Upper lobe of left lung (tissue), 4 donors: ENCODE results near the gene TMEM52.

Experiments used
- EP300 ChIP-seq, 4 donors: sonication (generic); formaldehyde crosslinking; IDR thresholded peaks; one replicate each; pipeline ENCODE4 v1.5.1; 2017; ENCODE audit warnings: antibody characterized with exemption in 4 of 4, control low read depth in 2 of 4
- POLR2A ChIP-seq, 4 donors: fragments of 450-650 bp; IDR thresholded peaks; one replicate each; pipeline ENCODE4 v1.5.1; 2016 to 2017; ENCODE audit warnings: antibody characterized with exemption in 4 of 4, mild to moderate bottlenecking in 2 of 4
- POLR2AphosphoS5 ChIP-seq, 2 donors: sonication (generic); formaldehyde crosslinking; IDR thresholded peaks; one replicate each; pipeline ENCODE4 v1.5.1; 2017; ENCODE audit warnings: antibody characterized with exemption in 2 of 2
- TF ChIP-seq, protein P1 (sequence below), 6 experiments: fragments of 450-650 bp in 4 of 6; fragments of 200-600 bp in 2 of 6; sonication (generic) in 2 of 6; IDR thresholded peaks; one replicate each; pipeline ENCODE4 v1.5.1; 2016 to 2019; ENCODE audit warnings: antibody characterized with exemption in 6 of 6

DNA sequence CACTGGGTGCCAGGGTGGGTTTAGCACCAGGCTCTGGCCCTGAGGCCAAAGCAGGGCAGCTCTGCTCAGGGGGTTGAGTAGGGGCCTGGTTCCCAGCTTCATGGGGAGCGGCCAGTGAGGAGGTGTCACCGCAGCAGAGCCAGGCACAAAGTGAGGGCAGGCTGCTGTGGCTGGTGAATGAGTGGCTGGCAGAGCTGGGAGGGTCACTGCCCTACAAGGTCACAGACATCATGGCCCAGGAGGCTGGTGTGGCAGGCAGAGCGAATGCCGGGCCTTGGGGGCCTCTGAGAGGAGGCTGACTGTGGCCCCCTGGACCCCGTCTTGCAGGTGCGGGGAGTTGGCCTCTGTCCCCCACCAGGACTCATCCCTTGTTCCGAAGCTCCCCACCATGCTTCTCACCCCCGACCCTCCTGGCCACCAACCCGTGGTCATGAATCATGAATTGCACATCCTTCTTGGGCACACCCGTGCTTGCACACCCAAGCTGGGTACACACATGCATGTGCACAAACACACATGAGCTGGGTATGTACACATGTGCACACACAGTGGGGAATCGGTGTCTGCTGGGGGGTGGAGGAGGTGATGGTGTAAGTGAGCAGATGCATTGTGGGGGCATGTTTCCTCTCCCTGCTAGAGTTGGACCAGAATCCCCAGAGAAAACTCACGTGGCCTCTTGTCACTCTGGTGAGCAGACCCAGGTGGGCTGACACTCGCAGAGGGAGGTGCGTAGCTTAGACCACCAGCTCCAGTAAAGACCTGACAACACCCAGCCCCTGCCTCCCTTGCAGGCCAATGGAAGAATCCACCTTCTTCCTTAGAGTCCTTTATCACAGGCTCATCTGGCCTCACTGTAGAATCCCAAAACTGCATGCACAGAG is 23.4 kb downstream of the TMEM52 start:
- TF ChIP-seq, protein P1, sequence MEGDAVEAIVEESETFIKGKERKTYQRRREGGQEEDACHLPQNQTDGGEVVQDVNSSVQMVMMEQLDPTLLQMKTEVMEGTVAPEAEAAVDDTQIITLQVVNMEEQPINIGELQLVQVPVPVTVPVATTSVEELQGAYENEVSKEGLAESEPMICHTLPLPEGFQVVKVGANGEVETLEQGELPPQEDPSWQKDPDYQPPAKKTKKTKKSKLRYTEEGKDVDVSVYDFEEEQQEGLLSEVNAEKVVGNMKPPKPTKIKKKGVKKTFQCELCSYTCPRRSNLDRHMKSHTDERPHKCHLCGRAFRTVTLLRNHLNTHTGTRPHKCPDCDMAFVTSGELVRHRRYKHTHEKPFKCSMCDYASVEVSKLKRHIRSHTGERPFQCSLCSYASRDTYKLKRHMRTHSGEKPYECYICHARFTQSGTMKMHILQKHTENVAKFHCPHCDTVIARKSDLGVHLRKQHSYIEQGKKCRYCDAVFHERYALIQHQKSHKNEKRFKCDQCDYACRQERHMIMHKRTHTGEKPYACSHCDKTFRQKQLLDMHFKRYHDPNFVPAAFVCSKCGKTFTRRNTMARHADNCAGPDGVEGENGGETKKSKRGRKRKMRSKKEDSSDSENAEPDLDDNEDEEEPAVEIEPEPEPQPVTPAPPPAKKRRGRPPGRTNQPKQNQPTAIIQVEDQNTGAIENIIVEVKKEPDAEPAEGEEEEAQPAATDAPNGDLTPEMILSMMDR (IDR thresholded peaks at IDR 0.05): no peak
- no peak for TF ChIP-seq POLR2AphosphoS5 (IDR thresholded peaks at IDR 0.05)
- TF ChIP-seq POLR2A (IDR thresholded peaks at IDR 0.05): no peak
- no peak for TF ChIP-seq EP300 (IDR thresholded peaks at IDR 0.05)
